Pancreas (tissue), 10 donors: Measurements from ENCODE around the gene PISD. TPM values are rescaled to one million over a fixed set of nuclear protein-coding genes. Genes with fewer than 3 reads are reported as not detected.
"Not testable (repeated sequence)": the region's sequence is repeated elsewhere in the genome, so short reads cannot be mapped to it uniquely, and the experiment has no call there.

Experiments used
- ATAC-seq, 4 donors: fragments of 200-7000 bp; cut with Tn5 transposase; one replicate each; pipeline versions ENCODE4 v1.8.0 to v1.9.1; 2020; ENCODE audit warnings: mild to moderate bottlenecking in 4 of 4, moderate library complexity in 4 of 4
- DNase-seq, 6 donors: peaks; one replicate each; pipeline ENCODE4 v3.0.0-alpha.2; 2020
- FAIRE-seq: peaks from 2 replicates; lab custom pipeline; 2012; peaks lifted over from hg19 to GRCh38; lab: Jason Lieb, UNC
- H3K27ac ChIP-seq, 4 donors: fragments of 200-600 bp; sonication (generic); 1 replicate in 3 of 4; 2 replicates in 1 of 4; pipeline versions ENCODE4 v1.5.0 to v1.8.0; 2020
- H3K27me3 ChIP-seq, 4 donors: fragments of 200-600 bp; one replicate each; pipeline ENCODE4 v1.8.0; 2021
- H3K36me3 ChIP-seq, 3 donors: fragments of 200-600 bp; sonication (generic) in 1 of 3; one replicate each; pipeline versions ENCODE4 v1.5.0 to v1.8.0; 2020 to 2021
- H3K4me1 ChIP-seq, 3 donors: fragments of 200-600 bp; one replicate each; pipeline ENCODE4 v1.8.0; 2021
- H3K4me3 ChIP-seq, 4 donors: fragments of 200-600 bp; sonication (generic) in 2 of 4; one replicate each; pipeline versions ENCODE4 v1.5.0 to v1.8.0; 2020 to 2021
- H3K9me3 ChIP-seq, 4 donors: fragments of 200-600 bp; one replicate each; pipeline ENCODE4 v1.8.0; 2021
- WGBS, 2 donors: extraction: QIAGEN DNeasy Blood & Tissue Kit; methylation state at CpG; one replicate each; pipeline ENCODE4 v1.1.7; 2013; 5-methylcytosine and 5-hydroxymethylcytosine counted together
- intact Hi-C, 3 donors: fragments of 100-400 bp; cut with DNase I; formaldehyde crosslinking; loops; one replicate each; pipeline versions ENCODE4 v1.11.1 to v1.14.2; 2022
- polyA plus RNA-seq, 2 donors: library from polyadenylated mRNA; stranded (reverse); fragments of 200-250 nt; gene quantifications; one replicate each; pipeline ENCODE4 v1.2.3, GENCODE V29; 2013
- total RNA-seq, 6 donors: library from RNA; stranded (reverse); fragmentation: NEBNext Ultra II Directional in 4 of 6; extraction: Animal tissue kit (Norgen Biotek cat#: 25700) in 4 of 6; gene quantifications; one replicate each; pipeline versions ENCODE4 v1.2.1 to v1.2.4, GENCODE V29; 2021 to 2023
- TF ChIP-seq, protein P1 (sequence below), 4 donors: fragments of 200-600 bp; sonication (generic) in 3 of 4; IDR thresholded peaks; one replicate each; pipeline versions ENCODE4 v1.5.0 to v1.8.0; 2021; ENCODE audit warnings: antibody characterized with exemption in 4 of 4
- donor health status: healthy with polysubstance abuse.
- donor health status: DM: no; HTN: no; CAD: no; lungs with moderate emphysema.
- donor health status: DM: no; HTN: no; CAD: no.
- donor health status: control.
- donor health status: control.
- donor health status: Bipolar disorder and iron deficiency.
- donor health status: DM: yes; HTN: yes; CAD: no.
- donor health status: DM: no; HTN: no; CAD: no.
- donor health status: DM: no; HTN: no; CAD: no.
- donor health status: DM: yes; HTN: yes; CAD: no.

The PISD gene
- total and polyA plus RNA-seq, 8 donors, result 11.6 to 48.3 (median 19.2) TPM

DNA sequence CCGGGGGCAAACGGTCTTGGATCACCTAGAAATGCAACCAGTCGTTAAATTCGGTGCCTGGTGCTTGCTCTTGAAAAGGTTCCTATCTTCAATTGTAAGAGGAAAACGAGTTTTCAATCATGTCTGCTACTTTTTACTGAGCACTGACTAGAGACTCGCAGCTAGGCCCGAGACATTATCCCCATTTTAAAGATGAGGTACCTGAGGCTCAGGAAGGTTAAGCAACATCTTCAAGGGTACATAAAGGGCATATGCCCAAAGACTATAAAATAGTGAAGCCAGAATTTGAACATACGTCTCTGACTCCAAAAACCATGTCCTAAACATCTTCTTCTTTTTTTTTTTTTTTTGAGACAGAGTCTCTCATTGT is 638 bp upstream of the PISD start:
- ATAC-seq (no peak), DNase-seq (no peak), FAIRE-seq (no peak)
- peaks cover 0 to 11% (median 6%) of the 10 kb centered on the region in 3 donors for H3K4me1 ChIP-seq
- H3K27ac ChIP-seq, result peak overlapping the region; percentile 35 to 84 (median 78)
- H3K9me3 ChIP-seq, result no peaks in the 10 kb centered on the region
- no peaks in the 10 kb centered on the region for H3K36me3 ChIP-seq
- WGBS, 2 donors, result 37 to 42% methylated on average over 8 of the region's 8 CpGs
- TF ChIP-seq, protein P1, sequence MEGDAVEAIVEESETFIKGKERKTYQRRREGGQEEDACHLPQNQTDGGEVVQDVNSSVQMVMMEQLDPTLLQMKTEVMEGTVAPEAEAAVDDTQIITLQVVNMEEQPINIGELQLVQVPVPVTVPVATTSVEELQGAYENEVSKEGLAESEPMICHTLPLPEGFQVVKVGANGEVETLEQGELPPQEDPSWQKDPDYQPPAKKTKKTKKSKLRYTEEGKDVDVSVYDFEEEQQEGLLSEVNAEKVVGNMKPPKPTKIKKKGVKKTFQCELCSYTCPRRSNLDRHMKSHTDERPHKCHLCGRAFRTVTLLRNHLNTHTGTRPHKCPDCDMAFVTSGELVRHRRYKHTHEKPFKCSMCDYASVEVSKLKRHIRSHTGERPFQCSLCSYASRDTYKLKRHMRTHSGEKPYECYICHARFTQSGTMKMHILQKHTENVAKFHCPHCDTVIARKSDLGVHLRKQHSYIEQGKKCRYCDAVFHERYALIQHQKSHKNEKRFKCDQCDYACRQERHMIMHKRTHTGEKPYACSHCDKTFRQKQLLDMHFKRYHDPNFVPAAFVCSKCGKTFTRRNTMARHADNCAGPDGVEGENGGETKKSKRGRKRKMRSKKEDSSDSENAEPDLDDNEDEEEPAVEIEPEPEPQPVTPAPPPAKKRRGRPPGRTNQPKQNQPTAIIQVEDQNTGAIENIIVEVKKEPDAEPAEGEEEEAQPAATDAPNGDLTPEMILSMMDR (IDR thresholded peaks at IDR 0.05), result no peak
- H3K27me3 ChIP-seq, result no peaks in the 10 kb centered on the region
- intact Hi-C loops, result loop anchor here in 1 of 3 donors (10.0 kb wide), 1 partner anchor 302 kb away; no protein-coding TSS in a partner anchor
- peak overlapping the region; percentile 43 to 98 (median 88) for H3K4me3 ChIP-seq

DNA sequence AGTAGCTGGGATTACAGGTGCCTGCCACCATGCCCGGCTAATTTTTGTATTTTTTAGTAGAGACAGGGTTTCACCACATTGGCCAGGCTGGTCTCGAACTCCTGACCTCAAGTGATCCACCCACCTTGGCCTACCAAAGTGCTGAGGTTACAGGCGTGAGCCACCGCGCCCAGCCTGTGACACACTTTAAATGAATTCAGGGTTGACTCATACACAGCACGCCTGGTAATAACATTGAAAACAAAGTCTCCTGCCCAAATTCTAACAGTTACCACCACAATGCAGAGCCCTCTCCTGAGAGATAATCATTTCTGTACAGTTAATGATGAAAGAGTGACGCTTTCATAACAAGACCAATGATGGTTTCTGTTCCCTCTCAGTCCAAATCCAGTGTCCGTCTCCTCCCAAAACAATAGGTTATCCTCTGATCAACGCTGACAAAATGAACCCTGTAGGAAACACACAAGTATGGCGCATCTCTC is 1.1 kb downstream of the PISD start:
- ATAC-seq, H3K27me3 ChIP-seq, H3K9me3 ChIP-seq, FAIRE-seq, H3K36me3 ChIP-seq, DNase-seq: not testable (repeated sequence)
- 51 to 53% methylated on average over 10 of the region's 10 CpGs for WGBS, 2 donors
- Histone ChIP-seq H3K4me1 (peaks cover 0 to 11% (median 6%) of the 10 kb centered on the region in 3 donors), H3K4me3 (peak overlapping the region; percentile 43 to 98 (median 88)), H3K27ac (peak overlapping the region in 1 of 4 donors; percentile 84)
- intact Hi-C loops, result loop anchor here in 1 of 3 donors (10.0 kb wide), 1 partner anchor 304 kb away; no protein-coding TSS in a partner anchor

DNA sequence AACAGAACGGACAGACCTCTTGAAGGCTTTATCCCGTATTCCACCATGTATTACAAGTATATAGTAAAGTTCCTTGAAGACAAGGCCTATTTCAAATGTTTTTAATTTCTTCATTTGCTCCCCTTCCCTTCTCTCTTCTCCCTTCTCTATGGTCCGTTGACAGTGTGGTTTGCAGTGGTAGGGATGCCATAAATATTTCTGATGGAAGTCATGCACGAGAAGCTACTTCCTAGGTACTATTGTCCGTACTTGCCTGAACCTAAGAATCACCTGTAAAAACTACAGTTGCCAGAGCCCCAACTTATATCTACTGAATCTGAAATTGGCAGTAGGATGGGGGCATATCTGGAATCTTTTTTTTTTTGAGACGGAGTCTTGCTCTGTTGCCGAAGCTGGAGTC is 2.8 kb downstream of the PISD start:
- Histone ChIP-seq H3K9me3 (no peaks in the 10 kb centered on the region), H3K4me1 (peaks cover 0 to 14% (median 6%) of the 10 kb centered on the region in 3 donors), H3K27ac (no peak overlapping the region), H3K36me3 (no peaks in the 10 kb centered on the region), H3K4me3 (no peak overlapping the region), H3K27me3 (no peaks in the 10 kb centered on the region)
- FAIRE-seq, result no peak
- TF ChIP-seq, protein P1 (IDR thresholded peaks at IDR 0.05), result no peak
- WGBS, 2 donors, result 78 to 83% methylated on average over 7 of the region's 7 CpGs
- no peak for DNase-seq
- intact Hi-C loops, result no loop called here
- no peak for ATAC-seq

DNA sequence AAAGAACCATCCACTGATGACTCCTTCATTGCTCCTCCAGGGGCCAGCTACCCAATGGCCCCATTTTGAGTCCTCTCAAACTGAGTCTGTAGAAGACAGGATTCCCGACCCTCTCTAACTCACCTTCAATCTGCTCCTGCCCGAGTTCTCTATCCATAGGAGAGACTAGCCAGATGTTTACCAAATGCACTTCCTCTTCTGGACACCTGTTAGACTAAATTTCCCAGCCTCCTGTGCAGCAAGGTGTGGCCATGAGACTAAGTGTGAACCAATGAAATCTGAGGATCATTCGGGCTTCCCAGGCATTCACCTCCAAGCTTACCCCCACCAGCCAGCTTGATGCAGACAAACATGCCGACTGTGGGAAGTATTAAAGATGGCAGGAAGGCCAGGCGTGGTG is 7.6 kb downstream of the PISD start:
- FAIRE-seq, result no peak
- no peak overlapping the region for H3K4me3 ChIP-seq
- peaks cover 0 to 20% (median 3%) of the 10 kb centered on the region in 3 donors for H3K4me1 ChIP-seq
- TF ChIP-seq, protein P1 (IDR thresholded peaks at IDR 0.05), result no peak
- no peaks in the 10 kb centered on the region for H3K9me3 ChIP-seq
- no peak for ATAC-seq
- peak overlapping the region in 2 of 4 donors; percentile 70 for H3K27ac ChIP-seq
- no peak for DNase-seq
- intact Hi-C loops, result no loop called here
- peaks cover 0 to 6% (median 0%) of the 10 kb centered on the region in 3 donors for H3K36me3 ChIP-seq
- no peaks in the 10 kb centered on the region for H3K27me3 ChIP-seq
- WGBS, 2 donors, result 92 to 94% methylated on average over 5 of the region's 5 CpGs

DNA sequence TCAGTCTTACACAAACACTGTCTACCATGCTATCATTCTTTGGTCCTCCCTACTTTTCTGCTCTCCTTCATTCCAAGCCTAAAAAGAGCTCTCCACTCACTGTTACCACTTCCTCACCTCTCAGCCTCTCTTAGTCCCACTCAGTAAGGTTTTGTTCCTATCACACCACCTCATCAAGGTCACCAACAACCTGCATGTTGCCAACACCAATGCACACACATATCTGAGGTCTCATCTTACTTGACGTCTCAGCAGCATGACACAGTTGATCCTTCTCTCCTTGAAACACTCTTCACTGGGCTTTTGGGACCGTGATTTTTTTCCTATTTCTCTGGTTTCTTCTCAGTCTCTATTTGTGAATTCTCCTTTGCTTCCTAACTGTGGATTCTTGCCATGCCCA is 8.1 kb downstream of the PISD start:
- Histone ChIP-seq H3K27me3 (no peaks in the 10 kb centered on the region), H3K36me3 (peaks cover 0 to 10% (median 0%) of the 10 kb centered on the region in 3 donors), H3K27ac (peak overlapping the region in 2 of 4 donors; percentile 70), H3K4me3 (no peak overlapping the region), H3K4me1 (peaks cover 0 to 20% (median 3%) of the 10 kb centered on the region in 3 donors), H3K9me3 (no peaks in the 10 kb centered on the region)
- 62 to 75% methylated on average over 2 of the region's 2 CpGs for WGBS, 2 donors
- TF ChIP-seq, protein P1 (IDR thresholded peaks at IDR 0.05), result no peak
- intact Hi-C loops, result no loop called here
- DNase-seq (no peak), FAIRE-seq (no peak), ATAC-seq (peak in 1 of 4 donors; percentile 34)
